ENCODE results near the gene LTB.

GRCh38 chr6:31627690-31628287 lies 45.6 kb upstream of the LTB start:
- TF ChIP-seq YY1 (IDR thresholded peaks at IDR 0.05; ENCODE audit: low read depth): no peak
- TF ChIP-seq EP300 (IDR thresholded peaks at IDR 0.05; ENCODE audit: borderline replicate concordance): no peak
- TF ChIP-seq MAX (IDR thresholded peaks at IDR 0.05): no peak
- no peak for TF ChIP-seq TCF12 (IDR thresholded peaks at IDR 0.05; ENCODE audit: low read depth)
- TF ChIP-seq RAD21 (IDR thresholded peaks at IDR 0.05; ENCODE audit: low read depth): no peak
- no peak for TF ChIP-seq EGR1 (IDR thresholded peaks at IDR 0.05)

All from Ishikawa (cell line).